Natural killer cell (primary cell): ENCODE measurements around the gene HOXB6. TPM values are rescaled to one million over a fixed set of nuclear protein-coding genes. Genes with fewer than 3 reads are reported as not detected.
A peak's percentile ranks its signal among the peaks of the same experiment; 100 is the strongest.

ENCODE experiments used
- ATAC-seq, 3 donors: fragments of 150-1000 bp in 2 of 3; fragments of 200-7000 bp in 1 of 3; cut with Tn5 transposase; 1 replicate in 1 of 3; 2 replicates in 2 of 3; pipeline ENCODE4 v1.10.0; 2021; ENCODE audit warnings: mild to moderate bottlenecking in 2 of 3, moderate library complexity in 2 of 3
- DNase-seq, 2 donors: peaks; one replicate each; pipeline versions ENCODE4 v3.0.0 to v3.0.0-alpha.2; 2013 to 2021; ENCODE audit warnings: mixed read lengths in 1 of 2
- H3K27ac ChIP-seq: one replicate; pipeline ENCODE4 v1.5.1; 2013; ENCODE audit warnings: mild to moderate bottlenecking, low read length
- H3K27me3 ChIP-seq: one replicate; pipeline ENCODE4 v1.6.1; 2013; ENCODE audit warnings: low read length; ENCODE audit not compliant: control insufficient read depth, insufficient read depth
- H3K36me3 ChIP-seq: one replicate; pipeline ENCODE4 v1.6.1; 2013; ENCODE audit warnings: low read length; ENCODE audit not compliant: control insufficient read depth, insufficient read depth
- H3K4me1 ChIP-seq: one replicate; pipeline ENCODE4 v1.6.1; 2013; ENCODE audit warnings: low read length; ENCODE audit not compliant: control insufficient read depth, insufficient read depth
- H3K4me3 ChIP-seq: one replicate; pipeline ENCODE4 v1.5.1; 2013; ENCODE audit warnings: low read length
- H3K9me3 ChIP-seq: one replicate; pipeline ENCODE4 v1.6.1; 2013; ENCODE audit warnings: low read length; ENCODE audit not compliant: control insufficient read depth, insufficient read depth
- H3K27ac Mint-ChIP-seq, 2 donors: one replicate each; pipeline ENCODE4 v1.8.0; 2022; ENCODE audit warnings: mild to moderate bottlenecking in 2 of 2, mixed read lengths in 2 of 2, moderate library complexity in 1 of 2
- H3K27me3 Mint-ChIP-seq, 2 donors: one replicate each; pipeline ENCODE4 v1.8.0; 2022; ENCODE audit warnings: low read depth in 2 of 2, mixed read lengths in 2 of 2
- H3K36me3 Mint-ChIP-seq: one replicate; pipeline ENCODE4 v1.8.0; 2022; ENCODE audit warnings: mixed read lengths
- H3K4me1 Mint-ChIP-seq, 2 donors: one replicate each; pipeline ENCODE4 v1.8.0; 2022; ENCODE audit warnings: mixed read lengths in 2 of 2
- H3K4me3 Mint-ChIP-seq: one replicate; pipeline ENCODE4 v1.8.0; 2022; ENCODE audit warnings: mild to moderate bottlenecking, moderate library complexity, mixed read lengths
- H3K9me3 Mint-ChIP-seq, 2 donors: one replicate each; pipeline ENCODE4 v1.8.0; 2022; ENCODE audit warnings: mixed read lengths in 2 of 2
- WGBS: methylation state at CpG from one replicate; pipeline ENCODE4 v1.1.7; 2013; ENCODE audit warnings: missing lambda C conversion rate; ENCODE audit not compliant: insufficient coverage; 5-methylcytosine and 5-hydroxymethylcytosine counted together
- intact Hi-C: fragments of 100-400 bp; cut with micrococcal nuclease; formaldehyde crosslinking; loops from one replicate; pipeline ENCODE4 v1.14.2; 2022
- total RNA-seq, 4 donors: library from RNA; stranded (reverse); fragments of 120-200 nt in 1 of 4; gene quantifications; one replicate each; pipeline versions ENCODE4 v1.2.3 to v1.2.4, GENCODE V29; 2013 to 2022
- TF ChIP-seq, protein P1 (sequence below): fragments of 200-600 bp; IDR thresholded peaks from one replicate; pipeline ENCODE4 v1.8.0; 2022; ENCODE audit warnings: antibody characterized with exemption

Gene HOXB6
- total RNA-seq, 3 donors from 2014 or later (not counting 1 experiment from before 2014, with no cell fraction given) = not detected

DNA sequence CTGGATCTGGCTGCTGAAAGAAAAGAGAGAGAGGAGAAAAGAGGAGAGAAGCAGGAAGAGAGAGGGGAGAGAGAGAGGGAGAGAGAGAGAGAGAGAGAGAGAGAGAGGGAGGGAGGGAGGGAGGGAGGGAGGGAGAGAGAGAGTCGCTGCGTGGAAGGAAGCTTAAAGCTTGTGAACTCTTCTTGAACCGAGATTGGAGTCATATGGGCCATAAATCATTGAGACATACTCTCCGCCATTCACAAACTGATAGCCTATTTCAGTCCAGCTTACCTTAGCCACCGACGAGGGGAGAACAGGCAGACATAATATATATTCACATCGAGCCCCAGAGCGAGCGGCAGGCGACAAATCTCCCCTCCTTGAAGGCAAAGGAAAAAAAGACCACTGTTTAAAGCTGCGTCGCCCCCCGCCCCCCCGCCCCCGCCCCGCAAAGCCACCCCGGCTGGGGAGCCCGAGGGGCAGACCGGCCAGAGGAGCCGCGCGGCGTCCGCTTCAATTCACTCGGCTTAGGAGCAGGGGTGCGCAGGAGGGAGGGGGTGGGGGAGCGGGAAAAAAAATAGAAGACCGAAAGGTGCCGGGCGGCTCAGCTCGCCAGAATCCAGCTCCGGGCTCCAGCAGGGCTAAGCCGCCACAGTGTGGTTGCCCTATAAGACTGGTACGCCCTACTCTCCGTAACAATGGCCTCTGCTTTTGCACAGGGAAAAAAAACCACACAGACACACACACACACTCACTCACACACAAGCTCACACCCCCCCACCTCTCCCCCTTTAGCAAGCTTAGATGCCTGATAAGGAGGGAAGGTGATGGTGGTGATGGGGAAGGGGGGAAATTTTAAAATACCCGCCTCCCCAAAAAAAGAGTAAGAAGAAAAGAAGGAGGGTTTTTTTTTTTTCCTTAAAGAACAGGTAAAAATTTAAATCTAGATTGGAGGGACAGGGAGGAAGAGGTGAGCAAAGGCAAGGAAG lies 49.2 kb downstream of the HOXB6 start:
- TF ChIP-seq, protein P1, sequence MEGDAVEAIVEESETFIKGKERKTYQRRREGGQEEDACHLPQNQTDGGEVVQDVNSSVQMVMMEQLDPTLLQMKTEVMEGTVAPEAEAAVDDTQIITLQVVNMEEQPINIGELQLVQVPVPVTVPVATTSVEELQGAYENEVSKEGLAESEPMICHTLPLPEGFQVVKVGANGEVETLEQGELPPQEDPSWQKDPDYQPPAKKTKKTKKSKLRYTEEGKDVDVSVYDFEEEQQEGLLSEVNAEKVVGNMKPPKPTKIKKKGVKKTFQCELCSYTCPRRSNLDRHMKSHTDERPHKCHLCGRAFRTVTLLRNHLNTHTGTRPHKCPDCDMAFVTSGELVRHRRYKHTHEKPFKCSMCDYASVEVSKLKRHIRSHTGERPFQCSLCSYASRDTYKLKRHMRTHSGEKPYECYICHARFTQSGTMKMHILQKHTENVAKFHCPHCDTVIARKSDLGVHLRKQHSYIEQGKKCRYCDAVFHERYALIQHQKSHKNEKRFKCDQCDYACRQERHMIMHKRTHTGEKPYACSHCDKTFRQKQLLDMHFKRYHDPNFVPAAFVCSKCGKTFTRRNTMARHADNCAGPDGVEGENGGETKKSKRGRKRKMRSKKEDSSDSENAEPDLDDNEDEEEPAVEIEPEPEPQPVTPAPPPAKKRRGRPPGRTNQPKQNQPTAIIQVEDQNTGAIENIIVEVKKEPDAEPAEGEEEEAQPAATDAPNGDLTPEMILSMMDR = no peak
- peak overlapping the region; percentile 17 for H3K4me3 ChIP-seq
- peaks cover 2% of the 10 kb centered on the region for H3K36me3 ChIP-seq
- no peaks in the 10 kb centered on the region for H3K36me3 Mint-ChIP-seq
- intact Hi-C loops = no loop called here
- peaks cover 13% of the 10 kb centered on the region for H3K4me1 ChIP-seq
- H3K9me3 Mint-ChIP-seq = no peaks in the 10 kb centered on the region
- ATAC-seq (peak; percentile 40 to 79 (median 76)), DNase-seq (peak in 1 of 2 donors; percentile 55)
- no peaks in the 10 kb centered on the region for H3K27me3 ChIP-seq
- peak overlapping the region; percentile 87 for H3K27ac Mint-ChIP-seq
- H3K27ac ChIP-seq = no peak overlapping the region
- H3K9me3 ChIP-seq = no peaks in the 10 kb centered on the region
- 10% methylated on average over 33 of the region's 36 CpGs for WGBS
- peaks cover 20 to 34% of the 10 kb centered on the region in 2 donors for H3K4me1 Mint-ChIP-seq
- peaks cover 0 to 17% of the 10 kb centered on the region in 2 donors for H3K27me3 Mint-ChIP-seq
- peak overlapping the region; percentile 95 for H3K4me3 Mint-ChIP-seq

- H3K36me3 ChIP-seq = peaks cover 2% of the 10 kb centered on the region
- H3K4me3 ChIP-seq = no peak overlapping the region
- H3K4me3 Mint-ChIP-seq = peak overlapping the region; percentile 95
- peaks cover 13% of the 10 kb centered on the region for H3K4me1 ChIP-seq
- H3K27ac Mint-ChIP-seq = peak overlapping the region; percentile 87
- TF ChIP-seq, protein P1 = no peak
- H3K36me3 Mint-ChIP-seq = no peaks in the 10 kb centered on the region
- 93% methylated on average over 41 of the region's 44 CpGs for WGBS
- ATAC-seq (no peak), DNase-seq (no peak)
- intact Hi-C loops = no loop called here
- no peaks in the 10 kb centered on the region for H3K27me3 ChIP-seq
- no peaks in the 10 kb centered on the region for H3K9me3 ChIP-seq
- no peaks in the 10 kb centered on the region for H3K9me3 Mint-ChIP-seq
- H3K4me1 Mint-ChIP-seq = peaks cover 20 to 34% of the 10 kb centered on the region in 2 donors
- peaks cover 0 to 17% of the 10 kb centered on the region in 2 donors for H3K27me3 Mint-ChIP-seq
- no peak overlapping the region for H3K27ac ChIP-seq
Observed at GRCh38 chr17:48554412-48555257, 50.2 kb downstream of the HOXB6 start.

DNA sequence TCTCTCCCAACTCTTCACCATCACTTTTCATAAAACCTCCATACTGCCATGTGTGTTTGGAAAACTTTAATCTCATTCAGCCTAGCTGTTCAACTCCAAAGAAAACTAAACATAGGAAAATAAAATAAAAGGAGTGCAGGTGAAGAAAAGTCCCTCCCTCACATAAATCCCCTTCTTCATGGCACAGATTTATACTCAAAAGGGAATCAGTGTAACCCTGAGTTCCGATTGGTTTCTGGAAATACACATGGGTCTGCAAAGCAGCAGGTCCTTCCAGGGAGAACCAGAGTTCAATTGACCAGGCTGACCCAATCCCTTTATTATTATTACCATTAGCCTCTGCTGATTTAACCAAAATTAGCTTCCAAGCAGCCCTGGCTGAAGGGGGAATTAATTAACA lies 51.0 kb downstream of the HOXB6 start:
- TF ChIP-seq, protein P1 = no peak
- peak overlapping the region; percentile 87 for H3K27ac Mint-ChIP-seq
- 100% methylated on average over 1 of the region's 1 CpG for WGBS

More for the DNA sequence above, 51.0 kb downstream of the HOXB6 start:
- H3K27me3 ChIP-seq = no peaks in the 10 kb centered on the region
- Mint-ChIP-seq H3K4me3 (peak overlapping the region; percentile 67), H3K4me1 (peaks cover 20 to 34% of the 10 kb centered on the region in 2 donors), H3K36me3 (no peaks in the 10 kb centered on the region), H3K27me3 (peaks cover 0 to 16% of the 10 kb centered on the region in 2 donors), H3K9me3 (no peaks in the 10 kb centered on the region)
- peaks cover 13% of the 10 kb centered on the region for H3K4me1 ChIP-seq
- no peak for DNase-seq
- no peak overlapping the region for H3K27ac ChIP-seq
- intact Hi-C loops = no loop called here
- H3K36me3 ChIP-seq = peaks cover 2% of the 10 kb centered on the region
- H3K9me3 ChIP-seq = no peaks in the 10 kb centered on the region
- no peak for ATAC-seq
- no peak overlapping the region for H3K4me3 ChIP-seq
